CD4-positive, alpha-beta T cell (primary cell): ENCODE measurements around the gene ENDOG. TPM values are rescaled to one million over a fixed set of nuclear protein-coding genes. Genes with fewer than 3 reads are reported as not detected.

Source experiments
- ATAC-seq: fragments of 200-7000 bp; cut with Tn5 transposase; one replicate; pipeline ENCODE4 v1.10.0; 2022; ENCODE audit warnings: mild to moderate bottlenecking; ENCODE audit not compliant: poor library complexity
- CTCF ChIA-PET: fragments of 350-600 bp; sonication (Branson Sonifier 250); formaldehyde crosslinking; loops from one replicate; lab custom pipeline; 2021; ENCODE audit warnings: antibody characterized with exemption, inconsistent platforms; lab: Charles Lee
- POLR2A ChIA-PET: fragments of 350-600 bp; sonication (Branson Sonifier 250); formaldehyde crosslinking; loops from one replicate; lab custom pipeline; 2021; ENCODE audit warnings: antibody characterized with exemption, inconsistent platforms; lab: Charles Lee
- DNase-seq, 14 experiments: peaks; one replicate each; pipeline ENCODE4 v3.0.0-alpha.2; 2013 to 2020; ENCODE audit warnings: mixed read lengths in 2 of 14
- H3K27ac ChIP-seq, 2 donors: one replicate each; pipeline versions ENCODE4 v1.5.1 to v1.7.0; 2013; ENCODE audit warnings: low read length in 2 of 2, low read depth in 1 of 2, mild to moderate bottlenecking in 1 of 2
- H3K27me3 ChIP-seq, 2 experiments: 1 replicate in 1 of 2; 2 replicates in 1 of 2; pipeline versions ENCODE4 v1.6.1 to v1.7.0; 2013; ENCODE audit warnings: low read length in 2 of 2, control low read depth in 1 of 2, mild to moderate bottlenecking in 1 of 2, moderate library complexity in 1 of 2; ENCODE audit not compliant: insufficient read depth in 2 of 2, control insufficient read depth in 1 of 2
- H3K36me3 ChIP-seq: one replicate; pipeline ENCODE4 v1.6.1; 2013; ENCODE audit warnings: low read length, control low read depth; ENCODE audit not compliant: insufficient read depth
- H3K4me1 ChIP-seq: one replicate; pipeline ENCODE4 v1.6.1; 2013; ENCODE audit warnings: low read length, control low read depth; ENCODE audit not compliant: insufficient read depth
- H3K4me3 ChIP-seq: one replicate; pipeline ENCODE4 v1.5.1; 2013; ENCODE audit warnings: mild to moderate bottlenecking, low read length, moderate library complexity
- H3K9me3 ChIP-seq, 2 experiments: 1 replicate in 1 of 2; 2 replicates in 1 of 2; pipeline versions ENCODE4 v1.6.1 to v1.7.0; 2013; ENCODE audit warnings: low read length in 2 of 2, mild to moderate bottlenecking in 2 of 2, control low read depth in 1 of 2, moderate library complexity in 1 of 2; ENCODE audit not compliant: control insufficient read depth in 1 of 2, insufficient read depth in 1 of 2
- H3K27ac Mint-ChIP-seq: one replicate; pipeline ENCODE4 v1.8.0; 2020; ENCODE audit warnings: mixed read lengths
- H3K27me3 Mint-ChIP-seq: one replicate; pipeline ENCODE4 v1.8.0; 2021; ENCODE audit warnings: mixed read lengths
- H3K36me3 Mint-ChIP-seq: one replicate; pipeline ENCODE4 v1.8.0; 2021; ENCODE audit warnings: low read depth, mixed read lengths
- H3K4me1 Mint-ChIP-seq: one replicate; pipeline ENCODE4 v1.8.0; 2021; ENCODE audit warnings: low read depth, mixed read lengths
- H3K4me3 Mint-ChIP-seq: one replicate; pipeline ENCODE4 v1.8.0; 2020; ENCODE audit warnings: mild to moderate bottlenecking, mixed read lengths
- H3K9me3 Mint-ChIP-seq: one replicate; pipeline ENCODE4 v1.8.0; 2020; ENCODE audit warnings: mixed read lengths
- intact Hi-C, 2 experiments: fragments of 100-400 bp; cut with DNase I in 1 of 2; cut with micrococcal nuclease in 1 of 2; formaldehyde crosslinking; loops; one replicate each; pipeline versions ENCODE4 v1.15.1 to v1.9.0; 2023 to 2025; cut with DNase I, micrococcal nuclease
- total RNA-seq, 174 experiments: library from RNA in 2 of 174; stranded (reverse) in 2 of 174; gene quantifications; one replicate each; pipeline ENCODE4 v1.2.3 and lab custom pipeline; 2021 to 2026
- TF ChIP-seq, protein P1 (sequence below): fragments of 200-600 bp; IDR thresholded peaks from one replicate; pipeline ENCODE4 v1.8.0; 2022; ENCODE audit warnings: antibody characterized with exemption, mild to moderate bottlenecking

The ENDOG gene
- total RNA-seq, 2 experiments from 2014 or later = 3.2 to 3.7 TPM

DNA sequence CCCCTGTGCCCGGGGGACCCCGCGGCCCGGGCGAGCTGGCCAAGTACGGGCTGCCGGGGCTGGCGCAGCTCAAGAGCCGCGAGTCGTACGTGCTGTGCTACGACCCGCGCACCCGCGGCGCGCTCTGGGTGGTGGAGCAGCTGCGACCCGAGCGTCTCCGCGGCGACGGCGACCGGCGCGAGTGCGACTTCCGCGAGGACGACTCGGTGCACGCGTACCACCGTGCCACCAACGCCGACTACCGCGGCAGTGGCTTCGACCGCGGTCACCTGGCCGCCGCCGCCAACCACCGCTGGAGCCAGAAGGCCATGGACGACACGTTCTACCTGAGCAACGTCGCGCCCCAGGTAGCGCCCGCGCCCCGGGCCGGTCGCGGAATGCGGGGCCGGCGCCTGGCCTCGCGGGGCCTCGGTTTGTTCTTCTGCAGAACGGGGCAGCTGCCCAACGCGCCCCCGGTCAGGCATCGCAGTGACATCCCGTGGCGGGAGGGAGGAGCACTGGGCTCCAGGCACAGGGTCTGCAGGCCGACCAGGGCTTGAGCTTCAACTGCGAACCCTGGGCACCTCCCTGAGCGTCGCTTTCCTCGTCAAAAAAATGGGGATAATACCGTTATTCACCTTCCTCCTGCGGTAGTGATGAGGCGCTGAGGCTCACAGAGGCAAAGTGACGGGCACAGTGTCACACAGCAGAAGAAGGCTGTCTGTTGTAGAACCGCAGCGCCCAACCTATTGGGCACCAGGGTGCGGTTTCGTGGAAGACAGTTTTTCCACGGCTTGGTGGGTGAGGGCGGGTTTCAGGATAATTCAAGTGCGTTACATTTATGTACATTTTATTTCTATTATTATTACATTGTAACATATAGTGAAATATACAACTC lies 777 bp downstream of the ENDOG start:
- Histone ChIP-seq H3K27ac (no peak overlapping the region), H3K27me3 (no peaks in the 10 kb centered on the region), H3K4me3 (peak overlapping the region; percentile 65), H3K36me3 (peaks cover 27% of the 10 kb centered on the region), H3K9me3 (peaks cover 0 to 8% of the 10 kb centered on the region in 2 experiments), H3K4me1 (peaks cover 23% of the 10 kb centered on the region)
- TF ChIP-seq, protein P1, sequence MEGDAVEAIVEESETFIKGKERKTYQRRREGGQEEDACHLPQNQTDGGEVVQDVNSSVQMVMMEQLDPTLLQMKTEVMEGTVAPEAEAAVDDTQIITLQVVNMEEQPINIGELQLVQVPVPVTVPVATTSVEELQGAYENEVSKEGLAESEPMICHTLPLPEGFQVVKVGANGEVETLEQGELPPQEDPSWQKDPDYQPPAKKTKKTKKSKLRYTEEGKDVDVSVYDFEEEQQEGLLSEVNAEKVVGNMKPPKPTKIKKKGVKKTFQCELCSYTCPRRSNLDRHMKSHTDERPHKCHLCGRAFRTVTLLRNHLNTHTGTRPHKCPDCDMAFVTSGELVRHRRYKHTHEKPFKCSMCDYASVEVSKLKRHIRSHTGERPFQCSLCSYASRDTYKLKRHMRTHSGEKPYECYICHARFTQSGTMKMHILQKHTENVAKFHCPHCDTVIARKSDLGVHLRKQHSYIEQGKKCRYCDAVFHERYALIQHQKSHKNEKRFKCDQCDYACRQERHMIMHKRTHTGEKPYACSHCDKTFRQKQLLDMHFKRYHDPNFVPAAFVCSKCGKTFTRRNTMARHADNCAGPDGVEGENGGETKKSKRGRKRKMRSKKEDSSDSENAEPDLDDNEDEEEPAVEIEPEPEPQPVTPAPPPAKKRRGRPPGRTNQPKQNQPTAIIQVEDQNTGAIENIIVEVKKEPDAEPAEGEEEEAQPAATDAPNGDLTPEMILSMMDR = no peak
- Mint-ChIP-seq H3K4me3 (peak overlapping the region; percentile 89), H3K4me1 (peaks cover 11% of the 10 kb centered on the region), H3K9me3 (no peaks in the 10 kb centered on the region), H3K36me3 (peaks cover 20% of the 10 kb centered on the region), H3K27ac (peak overlapping the region; percentile 71), H3K27me3 (no peaks in the 10 kb centered on the region)
- ATAC-seq (peak; percentile 27), DNase-seq (peak in 13 of 14 experiments; percentile 22 to 78 (median 45))
- ChIA-PET CTCF (interaction anchor here (0.6 to 2.2 kb wide), 18 partner anchors 9 to 268 kb away, joined by 3 to 44 read pairs (median 5); partner anchors contain the start of genes KYAT1, LRRC8A, PKN3 and SPOUT1), POLR2A (interaction anchor here (1.0 to 3.7 kb wide), 18 partner anchors 9 to 448 kb away, joined by 3 to 61 read pairs (median 6); partner anchors contain the start of genes DYNC2I2, KYAT1, LRRC8A and PKN3)
- intact Hi-C loops = loop anchor here (1.0 to 5.0 kb wide), 6 partner anchors 10 to 162 kb away; partner anchors contain the start of genes KYAT1 (in 2 of the 2), SPOUT1 (in 2 of the 2), DYNC2I2 (in 1 of the 2) and LRRC8A (in 1 of the 2)

DNA sequence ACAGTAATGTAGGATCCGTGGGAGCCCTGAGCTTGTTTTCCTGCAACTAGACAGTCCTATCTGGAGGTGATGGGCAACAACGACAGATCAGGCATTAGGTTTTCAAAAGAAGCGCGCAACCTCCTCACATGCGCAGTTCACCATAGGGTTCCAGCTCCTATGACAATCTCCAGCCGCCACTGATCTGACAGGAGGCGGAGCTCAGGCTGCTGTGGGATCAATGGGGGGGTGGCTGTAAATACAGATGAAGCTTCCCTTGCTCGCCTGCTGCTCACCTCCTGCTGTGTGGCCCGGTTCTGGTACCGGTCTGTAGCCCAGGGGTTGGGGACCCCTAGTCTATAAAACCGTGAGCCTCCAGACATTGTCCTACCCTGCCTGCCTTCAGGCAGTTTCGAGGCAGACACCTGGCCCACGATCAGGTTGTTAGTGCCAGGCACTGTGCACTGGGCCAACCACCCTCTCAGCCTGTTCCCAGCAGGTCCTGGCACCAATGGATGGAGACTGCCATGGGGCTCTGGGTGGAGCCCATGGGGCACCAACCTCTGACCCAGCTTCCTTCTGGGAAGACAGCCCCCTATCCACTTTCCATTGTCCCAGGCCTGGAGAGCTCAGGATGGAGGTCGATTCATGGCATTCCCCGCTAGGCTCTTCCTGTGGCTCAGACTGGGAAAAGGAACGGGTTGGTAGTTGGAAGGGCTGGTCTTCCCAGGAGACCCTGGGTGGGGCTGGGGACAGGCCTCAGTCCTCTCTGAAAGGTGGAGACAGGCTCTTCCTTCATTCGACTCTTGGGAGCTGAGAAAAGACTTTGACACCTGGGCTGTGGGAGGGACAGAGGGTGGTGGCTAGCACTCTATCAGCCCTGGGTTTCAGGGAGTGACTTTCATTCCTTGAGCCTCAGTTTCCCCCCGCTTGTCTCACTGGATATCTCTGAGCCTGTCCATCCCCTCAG lies 1.7 kb downstream of the ENDOG start:
- H3K36me3 ChIP-seq = peaks cover 36% of the 10 kb centered on the region
- no peak for ATAC-seq
- no peaks in the 10 kb centered on the region for H3K27me3 ChIP-seq
- no peak for DNase-seq
- H3K4me1 Mint-ChIP-seq = peaks cover 11% of the 10 kb centered on the region
- TF ChIP-seq, protein P1 = no peak
- no peaks in the 10 kb centered on the region for H3K27me3 Mint-ChIP-seq
- CTCF ChIA-PET = interaction anchor here (2.2 kb wide), 1 partner anchor 9 kb away, joined by 44 read pairs; the partner anchor contains the start of gene SPOUT1
- H3K27ac Mint-ChIP-seq = peak overlapping the region; percentile 71
- peaks cover 23% of the 10 kb centered on the region for H3K4me1 ChIP-seq
- peaks cover 29% of the 10 kb centered on the region for H3K36me3 Mint-ChIP-seq
- H3K4me3 ChIP-seq = peak overlapping the region; percentile 65
- H3K4me3 Mint-ChIP-seq = peak overlapping the region; percentile 89
- H3K9me3 Mint-ChIP-seq = no peaks in the 10 kb centered on the region
- POLR2A ChIA-PET = interaction anchor here (2.0 to 3.7 kb wide), 5 partner anchors 10 to 268 kb away, joined by 7 to 61 read pairs (median 13); partner anchors contain the start of genes SET, SPOUT1, SPTAN1 and ZDHHC12
- no peak overlapping the region for H3K27ac ChIP-seq
- intact Hi-C loops = loop anchor here (2.0 to 5.0 kb wide), 4 partner anchors 33 to 163 kb away; partner anchors contain the start of genes KYAT1 (in 2 of the 2), DYNC2I2 (in 1 of the 2), LRRC8A (in 1 of the 2) and TBC1D13 (in 1 of the 2)
- H3K9me3 ChIP-seq = peaks cover 0 to 8% of the 10 kb centered on the region in 2 experiments
